HG03196 (cell line): Measurements from ENCODE around the gene TTLL4.
"Not testable (repeated sequence)": the region's sequence is repeated elsewhere in the genome, so short reads cannot be mapped to it uniquely, and the experiment has no call there.

ENCODE experiments used
- ATAC-seq: cut with Tn5 transposase; IDR thresholded peaks from one replicate; pipeline ENCODE4 v1.9.1; 2021; ENCODE audit not compliant: unreplicated experiment

The TTLL4 gene, protein sequence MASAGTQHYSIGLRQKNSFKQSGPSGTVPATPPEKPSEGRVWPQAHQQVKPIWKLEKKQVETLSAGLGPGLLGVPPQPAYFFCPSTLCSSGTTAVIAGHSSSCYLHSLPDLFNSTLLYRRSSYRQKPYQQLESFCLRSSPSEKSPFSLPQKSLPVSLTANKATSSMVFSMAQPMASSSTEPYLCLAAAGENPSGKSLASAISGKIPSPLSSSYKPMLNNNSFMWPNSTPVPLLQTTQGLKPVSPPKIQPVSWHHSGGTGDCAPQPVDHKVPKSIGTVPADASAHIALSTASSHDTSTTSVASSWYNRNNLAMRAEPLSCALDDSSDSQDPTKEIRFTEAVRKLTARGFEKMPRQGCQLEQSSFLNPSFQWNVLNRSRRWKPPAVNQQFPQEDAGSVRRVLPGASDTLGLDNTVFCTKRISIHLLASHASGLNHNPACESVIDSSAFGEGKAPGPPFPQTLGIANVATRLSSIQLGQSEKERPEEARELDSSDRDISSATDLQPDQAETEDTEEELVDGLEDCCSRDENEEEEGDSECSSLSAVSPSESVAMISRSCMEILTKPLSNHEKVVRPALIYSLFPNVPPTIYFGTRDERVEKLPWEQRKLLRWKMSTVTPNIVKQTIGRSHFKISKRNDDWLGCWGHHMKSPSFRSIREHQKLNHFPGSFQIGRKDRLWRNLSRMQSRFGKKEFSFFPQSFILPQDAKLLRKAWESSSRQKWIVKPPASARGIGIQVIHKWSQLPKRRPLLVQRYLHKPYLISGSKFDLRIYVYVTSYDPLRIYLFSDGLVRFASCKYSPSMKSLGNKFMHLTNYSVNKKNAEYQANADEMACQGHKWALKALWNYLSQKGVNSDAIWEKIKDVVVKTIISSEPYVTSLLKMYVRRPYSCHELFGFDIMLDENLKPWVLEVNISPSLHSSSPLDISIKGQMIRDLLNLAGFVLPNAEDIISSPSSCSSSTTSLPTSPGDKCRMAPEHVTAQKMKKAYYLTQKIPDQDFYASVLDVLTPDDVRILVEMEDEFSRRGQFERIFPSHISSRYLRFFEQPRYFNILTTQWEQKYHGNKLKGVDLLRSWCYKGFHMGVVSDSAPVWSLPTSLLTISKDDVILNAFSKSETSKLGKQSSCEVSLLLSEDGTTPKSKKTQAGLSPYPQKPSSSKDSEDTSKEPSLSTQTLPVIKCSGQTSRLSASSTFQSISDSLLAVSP

DNA sequence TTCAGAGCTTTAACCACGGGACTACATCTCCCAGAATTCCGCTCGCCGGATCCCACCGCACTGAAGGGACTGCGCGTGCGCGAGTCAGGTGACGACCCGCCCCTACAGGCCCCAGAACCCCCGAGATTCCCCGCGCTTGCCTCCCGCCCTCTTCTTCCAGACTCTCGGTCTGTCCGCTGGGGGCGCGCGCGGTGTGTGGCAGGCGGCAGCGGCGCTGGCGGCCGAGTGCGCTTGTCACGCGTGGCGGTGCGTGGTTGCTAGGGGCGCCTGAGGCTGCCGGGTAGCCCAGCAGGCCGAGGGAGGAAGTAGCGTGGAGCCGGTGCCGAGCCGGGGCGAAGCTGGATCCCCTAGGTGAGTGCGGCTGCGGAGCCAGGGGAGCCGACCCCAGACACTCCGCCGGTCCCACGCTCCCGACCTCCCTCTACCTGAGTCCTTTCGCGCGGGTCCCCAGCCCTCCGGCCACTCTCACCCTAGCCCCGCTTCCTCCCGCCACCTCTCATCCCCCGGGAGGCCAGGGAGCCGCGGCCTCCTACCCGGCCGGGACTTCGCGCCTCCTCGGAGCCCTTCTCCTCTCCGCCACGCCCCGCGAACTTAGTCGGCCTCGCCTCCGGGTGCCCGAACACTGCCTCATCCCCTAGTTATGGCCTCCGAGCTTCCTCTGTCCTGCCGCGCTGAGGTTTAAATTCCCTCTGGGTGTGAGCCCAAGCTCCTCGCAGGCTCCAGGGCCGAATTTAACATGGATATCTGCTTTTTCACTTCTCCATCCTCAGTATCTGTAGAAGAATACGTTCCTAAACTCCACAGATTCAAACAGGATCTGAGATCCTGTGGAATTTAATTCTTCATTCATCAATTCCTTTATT is at the start of gene TTLL4:
Gene TTLL4, plus strand, starts transcription at position 149 of the 863 bp plus-strand sequence. CDS start 26,842 bp downstream, outside the sequence.
- peak; percentile 93 for ATAC-seq

DNA sequence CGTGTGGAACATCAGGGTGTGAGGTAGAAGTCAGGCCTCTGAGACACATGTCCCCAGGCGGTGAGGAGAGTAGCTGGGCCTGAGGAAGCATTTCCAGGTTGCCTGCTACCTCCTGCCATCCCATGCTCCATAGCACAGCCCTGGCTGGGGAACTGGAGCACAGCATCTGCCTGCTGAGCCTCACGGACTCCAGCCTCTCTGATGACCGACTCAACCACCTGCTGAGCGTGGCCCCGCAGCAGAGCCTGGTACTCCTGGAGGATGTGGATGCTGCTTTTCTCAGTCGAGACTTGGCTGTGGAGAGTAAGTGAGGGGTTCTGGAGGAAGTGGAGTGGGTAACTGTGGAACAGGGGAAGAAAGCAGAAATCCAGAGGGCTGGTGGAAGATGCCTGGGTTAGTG is 48.3 kb upstream of the TTLL4 start:
- ATAC-seq: no peak

DNA sequence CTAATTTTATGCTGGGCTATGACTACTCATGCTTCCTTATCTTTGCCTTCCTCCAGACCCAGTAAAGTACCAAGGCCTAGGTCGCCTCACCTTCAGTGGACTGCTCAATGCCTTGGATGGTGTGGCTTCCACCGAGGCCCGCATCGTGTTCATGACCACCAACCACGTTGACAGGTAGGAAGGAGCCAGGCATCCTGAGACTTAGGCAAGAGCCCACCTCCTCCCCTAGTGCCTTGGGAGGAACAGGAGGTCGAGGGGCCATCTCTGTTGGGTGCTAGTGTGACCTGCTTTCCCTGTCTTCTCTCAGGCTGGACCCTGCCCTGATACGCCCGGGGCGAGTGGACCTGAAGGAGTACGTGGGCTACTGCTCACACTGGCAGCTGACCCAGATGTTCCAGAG is 47.8 kb upstream of the TTLL4 start:
- no peak for ATAC-seq

DNA sequence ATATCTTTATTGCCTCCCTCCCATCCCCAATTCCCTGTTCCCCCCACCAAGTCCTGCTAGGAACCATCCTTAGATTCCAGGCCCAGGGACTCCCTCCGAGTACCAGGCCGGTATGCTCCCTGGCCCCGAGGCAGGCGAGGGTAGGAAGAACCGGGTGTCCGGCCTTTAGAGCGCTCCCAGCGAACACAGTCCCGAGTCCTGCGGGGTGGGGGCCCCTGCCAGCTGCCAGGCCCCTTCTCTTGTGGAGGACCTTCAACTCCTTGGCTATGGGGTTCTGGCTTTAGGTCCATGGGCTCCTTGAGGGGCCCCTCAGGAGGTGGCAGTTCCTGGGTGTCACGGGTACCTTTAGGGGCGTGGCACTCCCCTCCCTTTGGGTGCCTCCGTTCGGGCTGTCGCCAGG is 46.7 kb upstream of the TTLL4 start:
- no peak for ATAC-seq

DNA sequence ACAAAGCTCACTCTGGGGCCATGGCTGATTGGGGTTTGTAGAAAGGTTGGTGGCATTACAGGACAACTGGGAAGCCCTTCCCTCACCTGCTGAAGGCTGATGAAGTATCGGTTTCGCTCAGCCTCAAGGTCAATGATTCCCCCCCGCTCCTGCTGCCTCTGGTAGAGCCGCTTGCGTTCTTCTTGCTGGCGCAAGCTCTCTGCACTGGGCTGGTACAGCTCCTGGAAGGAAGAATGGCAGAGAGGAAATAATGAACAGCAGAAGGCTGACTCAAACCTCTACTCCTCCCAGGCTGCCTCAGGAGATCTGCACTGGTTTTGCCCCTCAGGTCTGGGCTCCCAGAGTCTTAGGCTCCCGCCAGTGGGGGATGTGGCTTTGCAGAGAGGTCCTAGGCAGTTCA is 46.0 kb upstream of the TTLL4 start:
- ATAC-seq: no peak

DNA sequence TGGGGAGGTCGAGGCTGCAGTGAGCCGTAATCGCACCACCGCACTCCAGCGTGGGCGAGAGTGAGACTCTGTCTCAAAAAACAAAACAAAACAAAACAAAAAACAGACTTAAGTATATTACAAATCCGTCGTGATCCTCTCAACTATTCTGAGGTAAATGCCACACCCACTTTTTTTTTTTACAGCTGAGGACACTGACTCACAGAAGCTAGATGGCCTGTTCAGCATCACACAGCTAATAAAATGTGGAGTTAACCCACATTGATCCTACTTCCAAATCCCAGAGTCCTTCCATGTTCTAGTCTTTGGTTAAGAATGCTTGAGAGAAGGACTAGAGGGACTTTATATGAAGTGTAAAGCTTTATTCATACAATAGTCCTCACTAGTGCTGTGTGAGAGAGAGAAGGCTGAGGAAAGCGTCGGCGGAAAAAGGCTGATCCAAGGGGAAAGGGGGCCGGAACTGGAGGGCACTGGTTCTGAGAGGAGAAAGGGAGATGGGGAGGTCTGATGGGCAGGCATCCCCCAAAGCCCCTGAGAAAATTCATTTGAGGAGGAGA is 39.5 kb upstream of the TTLL4 start:
- ATAC-seq: peak; percentile 1

DNA sequence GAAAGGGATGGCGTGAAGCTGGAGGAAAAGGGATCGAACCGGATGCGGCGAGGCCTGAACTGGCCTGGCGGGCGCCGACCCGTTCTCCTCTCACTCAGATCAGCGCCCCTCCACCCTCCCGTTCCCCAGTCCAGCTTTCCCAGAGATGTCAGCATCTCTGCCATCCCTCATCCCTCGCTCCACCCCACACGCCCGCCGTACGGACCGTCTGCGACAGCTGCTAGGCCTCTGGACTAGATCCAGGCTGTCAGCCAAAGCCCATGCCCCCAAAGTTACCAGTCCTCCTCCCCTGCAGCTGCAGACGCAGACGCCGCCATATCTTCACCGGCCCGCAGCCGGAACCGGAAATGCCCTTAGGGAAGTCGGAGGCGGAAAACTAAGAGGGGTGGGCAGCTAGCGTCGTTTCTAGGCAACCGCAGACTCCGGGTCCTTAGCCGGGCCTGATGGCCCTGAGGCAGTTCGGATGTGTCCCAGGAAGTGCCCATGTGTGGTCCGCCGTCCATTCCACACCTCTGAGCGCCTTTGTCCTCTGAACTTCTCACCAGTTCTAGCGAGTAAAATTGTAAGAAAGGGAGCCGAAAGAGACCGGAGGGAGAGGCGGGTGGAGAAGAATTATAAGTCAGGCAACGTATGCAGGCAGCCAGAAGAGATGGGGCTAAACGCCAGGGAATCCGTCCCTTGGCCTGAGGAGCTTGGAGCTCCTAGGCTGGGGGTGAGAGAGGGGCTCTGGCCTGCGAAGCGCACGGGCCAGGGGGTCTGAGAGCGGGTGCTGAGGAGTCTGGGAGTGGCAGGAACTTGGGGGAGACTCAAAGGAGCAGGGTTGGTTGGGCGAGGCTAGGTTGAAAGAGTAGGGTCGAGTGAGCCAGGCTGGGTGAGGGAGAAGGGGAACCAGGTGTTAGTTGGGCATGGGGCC is 38.7 kb upstream of the TTLL4 start, which contains the start of the genes RNF25 and STK36:
Gene RNF25, minus strand, starts transcription at position 349 of the 913 bp plus-strand sequence. Its CDS starts 32 bp downstream, at position 317.
Gene STK36, plus strand, starts transcription at position 433 of the 913 bp plus-strand sequence. CDS start 744 bp downstream, outside the sequence.
- peak; percentile 96 for ATAC-seq

DNA sequence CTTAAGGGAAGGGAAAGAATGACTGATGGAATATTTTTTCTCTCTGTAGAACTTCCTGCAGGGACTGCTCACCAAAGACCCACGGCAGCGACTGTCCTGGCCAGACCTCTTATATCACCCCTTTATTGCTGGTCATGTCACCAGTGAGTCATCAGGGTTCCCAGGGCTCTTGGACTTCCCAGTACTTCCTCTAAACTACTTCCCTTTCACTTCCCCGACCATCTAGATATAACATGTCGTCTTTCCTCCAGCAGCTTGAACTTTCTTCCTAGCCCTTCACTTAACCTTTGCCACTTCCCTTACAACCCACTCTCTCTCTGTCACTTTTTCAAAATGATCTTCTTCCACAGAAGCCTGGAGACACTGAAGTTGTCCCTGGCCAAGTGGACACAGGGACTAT is 31.5 kb upstream of the TTLL4 start:
- ATAC-seq: no peak

DNA sequence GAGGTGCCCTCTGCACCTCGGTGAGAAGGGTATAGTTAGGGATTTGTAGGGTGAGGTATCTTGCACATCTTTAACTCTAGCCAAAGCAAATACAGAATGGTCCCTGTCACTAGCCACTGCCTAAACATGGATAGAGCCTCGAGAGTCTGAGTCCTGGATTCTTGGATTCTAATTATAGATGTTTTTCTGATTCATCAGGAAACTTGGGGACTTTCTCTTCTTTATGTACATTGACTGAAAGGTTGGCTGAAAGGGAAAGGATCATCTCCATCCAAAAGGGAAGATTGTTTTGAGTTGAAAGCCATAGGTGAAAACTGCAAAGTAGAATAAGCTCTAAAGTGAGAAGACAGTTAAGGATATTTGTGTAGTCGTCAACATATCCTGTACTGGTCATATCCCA is 30.6 kb upstream of the TTLL4 start:
- no peak for ATAC-seq

DNA sequence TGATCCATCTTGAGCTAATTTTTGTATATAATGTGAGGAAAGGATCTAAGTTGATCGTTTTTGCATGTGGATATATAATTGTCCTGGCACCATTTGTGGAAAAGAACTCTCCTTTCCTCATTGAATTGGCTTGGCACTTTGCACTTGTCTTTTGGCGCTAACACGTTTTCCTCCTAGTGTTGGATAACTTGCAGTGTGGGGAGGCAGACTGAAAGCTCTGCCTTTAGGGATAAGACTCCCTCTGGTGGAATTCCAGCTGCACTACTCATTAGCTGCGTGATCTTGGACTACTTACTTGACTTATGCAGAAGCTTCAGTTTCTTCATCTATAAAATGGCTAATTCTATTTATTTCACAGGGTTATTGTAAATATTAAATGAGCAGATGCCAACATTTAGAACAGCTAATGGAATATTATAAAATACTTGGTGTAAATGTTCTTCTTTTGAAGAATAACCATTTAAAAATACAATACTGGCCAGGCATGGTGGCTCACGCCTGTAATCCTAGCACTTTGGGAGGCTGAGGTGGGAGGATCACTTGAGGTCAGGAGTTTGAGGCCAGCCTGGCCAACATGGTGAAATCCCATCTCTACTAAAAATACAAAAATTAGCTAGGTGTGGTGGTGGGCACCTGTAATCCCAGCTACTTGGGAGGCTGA is 23.1 kb upstream of the TTLL4 start:
- not testable (repeated sequence) for ATAC-seq

DNA sequence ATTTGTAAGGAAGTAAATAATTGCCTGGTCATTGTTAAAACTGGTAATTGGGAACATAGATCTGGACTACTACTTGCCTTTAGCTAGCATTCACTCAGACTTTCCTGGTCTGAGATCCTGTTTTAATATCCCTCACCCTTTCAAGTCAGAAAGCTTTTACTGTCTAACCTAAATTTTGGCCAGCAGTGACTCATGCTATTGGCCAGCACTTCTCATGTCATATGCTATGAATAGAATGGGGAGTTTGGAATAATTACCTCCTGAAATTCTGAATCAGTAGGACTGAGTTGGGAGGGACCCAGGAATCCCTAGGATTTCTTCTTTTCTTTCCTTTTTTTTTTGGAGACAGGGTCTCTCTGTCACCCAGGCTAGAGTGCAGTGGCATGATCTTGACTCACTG is 19.4 kb upstream of the TTLL4 start:
- no peak for ATAC-seq

DNA sequence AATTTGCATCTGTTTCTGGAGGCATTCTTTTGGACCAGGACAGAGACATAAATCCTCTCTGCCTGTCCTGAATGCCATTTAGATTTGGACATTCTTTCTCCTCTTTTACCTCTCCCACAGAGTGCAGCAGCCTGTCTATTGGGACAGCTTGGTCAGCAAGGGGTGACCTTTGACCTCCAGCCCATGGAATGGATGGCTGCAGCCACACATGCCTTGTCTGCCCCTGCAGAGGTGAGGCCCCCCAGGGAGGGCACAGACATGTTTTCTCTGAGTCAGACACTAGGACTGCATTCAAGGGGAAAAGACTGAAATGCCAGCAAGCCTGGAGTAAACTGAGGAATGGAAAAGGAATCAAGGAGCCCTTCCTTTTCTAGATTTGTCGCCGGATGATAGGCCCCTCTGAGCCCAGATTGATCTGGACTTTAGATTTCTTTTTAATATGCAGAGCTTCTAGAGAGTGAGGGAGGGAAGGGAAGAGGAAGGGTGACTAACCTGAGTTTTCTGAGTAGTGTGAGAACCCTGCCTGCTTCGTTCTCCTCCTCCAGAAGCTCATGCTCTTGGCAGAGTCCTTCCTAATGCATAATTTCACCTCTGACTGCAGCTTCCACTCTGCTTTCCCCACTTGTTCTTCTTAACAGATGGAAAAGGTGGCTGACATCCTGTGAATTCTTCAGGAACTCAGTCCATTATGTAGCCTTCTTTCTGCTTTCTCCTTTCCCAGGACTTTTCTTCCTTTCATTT is 16.1 kb upstream of the TTLL4 start:
- ATAC-seq: no peak

DNA sequence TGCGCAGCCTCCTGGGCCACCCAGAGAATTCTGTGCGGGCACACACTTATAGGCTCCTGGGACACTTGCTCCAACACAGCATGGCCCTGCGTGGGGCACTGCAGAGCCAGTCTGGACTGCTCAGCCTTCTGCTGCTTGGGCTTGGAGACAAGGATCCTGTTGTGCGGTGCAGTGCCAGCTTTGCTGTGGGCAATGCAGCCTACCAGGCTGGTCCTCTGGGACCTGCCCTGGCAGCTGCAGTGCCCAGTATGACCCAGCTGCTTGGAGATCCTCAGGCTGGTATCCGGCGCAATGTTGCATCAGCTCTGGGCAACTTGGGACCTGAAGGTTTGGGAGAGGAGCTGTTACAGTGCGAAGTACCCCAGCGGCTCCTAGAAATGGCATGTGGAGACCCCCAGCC is 11.8 kb upstream of the TTLL4 start:
- ATAC-seq: no peak

DNA sequence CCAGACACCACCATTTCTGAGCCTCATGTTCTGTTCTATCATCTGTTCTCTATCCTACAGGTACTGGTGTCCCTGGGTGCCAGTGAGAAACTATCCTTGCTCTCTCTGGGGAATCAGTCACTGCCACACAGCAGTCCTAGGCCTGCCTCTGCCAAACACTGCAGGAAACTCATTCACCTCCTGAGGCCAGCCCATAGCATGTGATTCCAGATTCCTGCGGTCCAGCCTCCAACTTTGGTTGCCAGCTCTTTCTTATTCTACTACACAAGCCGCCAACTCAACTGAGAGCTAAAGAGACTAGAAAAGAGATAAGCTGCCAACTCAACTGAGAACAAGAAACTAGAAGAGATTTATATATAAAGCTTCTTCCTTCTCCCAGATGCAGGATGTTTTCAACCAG is 8.8 kb upstream of the TTLL4 start:
- no peak for ATAC-seq

DNA sequence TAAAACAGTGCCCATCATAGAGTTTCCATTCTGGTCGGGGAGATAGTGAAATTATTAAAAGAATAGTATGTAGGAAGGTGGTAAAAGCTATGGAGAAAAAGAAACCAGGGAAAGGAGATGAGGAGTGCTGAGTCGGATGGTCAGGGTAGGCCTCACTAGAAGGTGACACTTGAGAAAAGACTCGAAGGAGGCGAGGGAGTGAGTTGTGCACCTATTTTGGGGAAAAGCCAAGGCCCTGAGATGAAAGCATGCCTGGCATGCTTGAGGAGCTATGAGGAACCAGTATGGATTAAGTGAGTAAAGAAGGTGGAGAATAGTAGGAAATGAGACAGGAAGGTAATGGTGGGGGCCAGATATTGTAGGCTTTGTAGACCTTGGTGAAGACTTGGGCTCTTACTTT is 7.3 kb upstream of the TTLL4 start:
- no peak for ATAC-seq

DNA sequence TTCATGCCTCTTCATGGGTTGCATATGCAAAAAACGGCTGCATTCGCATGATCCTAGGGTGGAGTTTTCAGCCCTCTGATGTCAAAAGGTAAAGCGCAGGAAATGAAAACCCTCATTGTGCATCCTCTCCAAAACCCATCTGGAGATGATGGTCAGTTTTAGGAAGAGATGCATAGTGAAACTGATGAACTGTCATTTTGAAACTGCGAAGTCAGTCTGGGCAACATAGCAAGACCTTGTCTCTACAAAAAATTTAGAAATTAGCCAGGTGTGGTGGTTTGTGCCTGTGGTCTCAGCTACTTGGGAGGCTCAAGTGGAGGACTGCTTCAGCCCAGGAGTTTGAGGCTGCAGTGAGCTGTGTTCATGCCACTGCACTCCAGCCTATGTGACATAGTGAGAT is 2.5 kb upstream of the TTLL4 start:
- ATAC-seq: no peak

DNA sequence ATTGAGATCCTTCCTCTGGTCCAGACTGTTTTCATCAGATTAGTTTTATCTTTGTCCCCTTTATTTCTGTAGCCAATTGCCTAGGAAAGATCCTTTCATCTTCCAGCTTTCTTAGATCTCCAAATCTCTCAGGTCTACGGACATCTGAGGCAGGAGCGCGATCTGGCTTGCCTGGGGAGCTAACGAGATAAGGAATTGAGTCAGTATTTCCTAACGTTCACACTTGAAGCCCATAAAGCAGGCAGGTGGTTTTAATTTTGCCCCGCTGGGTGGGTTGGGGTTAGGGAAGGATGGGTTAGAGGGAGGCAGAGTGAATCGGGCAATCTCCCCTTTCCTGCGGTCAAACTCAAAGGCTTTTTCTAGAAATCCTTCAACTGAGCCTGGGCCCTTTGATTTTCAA is 727 bp upstream of the TTLL4 start:
- ATAC-seq: no peak

DNA sequence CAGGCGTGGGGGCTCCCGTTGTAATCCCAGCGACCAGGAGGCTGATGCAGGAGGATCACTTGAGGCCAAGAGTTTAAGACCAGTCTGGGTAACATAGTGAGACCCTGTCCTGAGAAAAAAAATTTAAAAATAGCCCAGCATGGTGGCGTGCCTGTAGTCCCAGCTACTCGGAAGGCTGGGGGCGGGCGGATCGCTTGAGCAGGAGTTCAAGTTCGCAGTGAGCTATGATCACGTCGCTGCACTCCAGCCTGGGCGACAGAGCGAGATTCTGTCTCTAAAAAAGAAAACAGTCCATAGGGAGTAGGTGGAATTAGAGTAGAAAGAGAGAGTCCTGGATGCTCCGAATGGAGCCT is 325 bp upstream of the TTLL4 start:
- no peak for ATAC-seq
